SJSA1 (cell line): ENCODE data around the gene UPF2. TPM values are rescaled to one million over a fixed set of nuclear protein-coding genes. Genes with fewer than 3 reads are reported as not detected.

Source experiments
- DNase-seq, 2 experiments: peaks; one replicate each; pipeline ENCODE4 v3.0.0-alpha.2; 2015 to 2020; ENCODE audit warnings: low spot score in 2 of 2, low read depth in 1 of 2
- H3K27ac ChIP-seq: fragments of 250-450 bp; sonication (Bioruptor Pico); 2 replicates; pipeline ENCODE4 v1.5.1; 2020; ENCODE audit warnings: mild to moderate bottlenecking, moderate library complexity
- H3K27me3 ChIP-seq: fragments of 250-450 bp; sonication (Bioruptor Pico); replicated peaks from 2 replicates; pipeline ENCODE4 v1.5.1; 2020; ENCODE audit warnings: mild to moderate bottlenecking, moderate library complexity
- H3K36me3 ChIP-seq: fragments of 250-450 bp; sonication (Bioruptor Pico); 2 replicates; pipeline ENCODE4 v1.5.1; 2020; ENCODE audit warnings: mild to moderate bottlenecking
- H3K4me1 ChIP-seq: fragments of 250-450 bp; sonication (Bioruptor Pico); replicated peaks from 2 replicates; pipeline ENCODE4 v1.6.1; 2021; ENCODE audit warnings: mild to moderate bottlenecking
- H3K4me3 ChIP-seq: fragments of 250-450 bp; sonication (Bioruptor Pico); 2 replicates; pipeline ENCODE4 v1.5.1; 2020; ENCODE audit warnings: mild to moderate bottlenecking
- H3K9me3 ChIP-seq: fragments of 250-450 bp; sonication (Bioruptor Pico); replicated peaks from 2 replicates; pipeline ENCODE4 v1.5.1; 2020; ENCODE audit warnings: mild to moderate bottlenecking
- total RNA-seq: library from RNA; depleted of rRNA; stranded (reverse); fragments of >200 nt; shearing (Covaris generic); gene quantifications from 2 replicates; pipeline ENCODE4 v1.2.3, GENCODE V29; 2014

The UPF2 gene
- total RNA-seq, 1 experiment from 2014 or later = 18.6 TPM

- Histone ChIP-seq H3K27me3 (no peaks in the 10 kb centered on the region), H3K36me3 (peaks cover 60% of the 10 kb centered on the region), H3K9me3 (no peaks in the 10 kb centered on the region)
These were observed 80.4 kb downstream of the UPF2 start for GRCh38 chr10:11962176-11962575.

GRCh38 chr10:11961771-11962170 is 80.8 kb downstream of the UPF2 start:
- no peaks in the 10 kb centered on the region for H3K4me1 ChIP-seq
- H3K4me3 ChIP-seq = no peak overlapping the region
- no peak overlapping the region for H3K27ac ChIP-seq
- H3K27me3 ChIP-seq = no peaks in the 10 kb centered on the region
- no peaks in the 10 kb centered on the region for H3K9me3 ChIP-seq
- H3K36me3 ChIP-seq = peaks cover 59% of the 10 kb centered on the region
- DNase-seq = no peak

More at GRCh38 chr10:11962176-11962575, 80.4 kb downstream of the UPF2 start:
- no peak overlapping the region for H3K4me3 ChIP-seq
- no peaks in the 10 kb centered on the region for H3K4me1 ChIP-seq
- no peak for DNase-seq
- no peak overlapping the region for H3K27ac ChIP-seq

GRCh38 chr10:11959966-11960365 is 82.6 kb downstream of the UPF2 start:
- no peak overlapping the region for H3K27ac ChIP-seq
- H3K27me3 ChIP-seq = no peaks in the 10 kb centered on the region
- H3K36me3 ChIP-seq = peaks cover 58% of the 10 kb centered on the region
- H3K4me3 ChIP-seq = no peak overlapping the region
- H3K4me1 ChIP-seq = no peaks in the 10 kb centered on the region
- no peak for DNase-seq
- no peaks in the 10 kb centered on the region for H3K9me3 ChIP-seq

- Histone ChIP-seq H3K9me3 (no peaks in the 10 kb centered on the region), H3K4me3 (no peak overlapping the region), H3K4me1 (no peaks in the 10 kb centered on the region), H3K27ac (no peak overlapping the region), H3K27me3 (no peaks in the 10 kb centered on the region), H3K36me3 (peaks cover 52% of the 10 kb centered on the region)
- DNase-seq = no peak
These were observed 83.7 kb downstream of the UPF2 start for GRCh38 chr10:11958956-11959355.

DNA sequence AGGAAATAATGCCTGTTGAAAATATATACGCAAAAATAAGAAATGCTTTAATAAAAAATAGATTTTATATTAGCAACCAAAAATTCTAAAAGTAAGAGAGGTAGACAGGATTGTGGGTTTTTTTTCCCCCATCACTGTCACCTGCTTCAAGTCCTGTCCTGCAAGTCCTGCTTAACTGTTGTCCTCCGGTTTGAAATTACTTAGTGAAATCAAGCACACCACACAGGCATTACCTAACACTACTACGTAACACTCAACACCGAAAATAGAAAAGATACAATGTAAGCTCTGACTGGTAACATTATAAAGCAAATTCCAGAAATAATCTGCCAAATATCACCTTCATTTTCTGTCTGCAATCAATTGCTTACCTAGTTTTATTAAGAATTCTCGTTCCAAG is 90.9 kb downstream of the UPF2 start:
- no peaks in the 10 kb centered on the region for H3K27me3 ChIP-seq
- no peaks in the 10 kb centered on the region for H3K9me3 ChIP-seq
- no peak overlapping the region for H3K4me3 ChIP-seq
- peaks cover 17% of the 10 kb centered on the region for H3K36me3 ChIP-seq
- no peak for DNase-seq
- no peak overlapping the region for H3K27ac ChIP-seq
- H3K4me1 ChIP-seq = no peaks in the 10 kb centered on the region

DNA sequence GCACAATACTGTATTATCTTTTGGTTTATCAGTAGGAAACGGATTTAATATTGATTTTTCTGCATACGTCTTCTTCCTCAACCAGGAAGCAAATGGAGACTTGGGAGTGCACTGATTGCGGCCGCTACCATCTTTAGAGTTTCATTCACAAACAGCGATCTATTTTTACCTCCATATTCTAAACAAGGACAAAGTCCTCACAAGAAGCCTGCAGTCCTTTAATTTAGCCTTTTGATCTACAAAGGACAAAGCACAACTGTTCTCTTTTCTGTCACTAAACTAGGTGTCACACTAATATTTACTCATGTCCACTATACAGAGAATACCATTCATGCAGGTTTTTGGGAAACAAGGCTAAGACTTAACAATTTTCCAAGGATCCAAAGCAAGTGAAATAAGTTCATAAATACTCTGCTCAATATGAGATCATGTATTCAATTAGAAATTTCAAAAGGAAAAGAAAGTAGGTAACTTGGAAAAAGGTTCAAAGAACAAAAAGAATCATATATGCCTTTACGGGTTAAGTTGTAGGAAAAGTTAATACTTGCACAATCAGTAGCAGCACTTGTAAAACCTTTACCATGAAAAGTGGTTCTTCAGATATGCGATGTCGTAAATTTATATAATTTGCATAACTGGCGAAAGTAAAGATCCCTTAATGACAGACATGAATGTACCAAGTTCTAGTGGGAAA is 92.1 kb downstream of the UPF2 start:
- Histone ChIP-seq H3K27me3 (no peaks in the 10 kb centered on the region), H3K27ac (no peak overlapping the region), H3K9me3 (no peaks in the 10 kb centered on the region), H3K4me1 (no peaks in the 10 kb centered on the region), H3K4me3 (no peak overlapping the region), H3K36me3 (peaks cover 13% of the 10 kb centered on the region)
- DNase-seq = no peak

DNA sequence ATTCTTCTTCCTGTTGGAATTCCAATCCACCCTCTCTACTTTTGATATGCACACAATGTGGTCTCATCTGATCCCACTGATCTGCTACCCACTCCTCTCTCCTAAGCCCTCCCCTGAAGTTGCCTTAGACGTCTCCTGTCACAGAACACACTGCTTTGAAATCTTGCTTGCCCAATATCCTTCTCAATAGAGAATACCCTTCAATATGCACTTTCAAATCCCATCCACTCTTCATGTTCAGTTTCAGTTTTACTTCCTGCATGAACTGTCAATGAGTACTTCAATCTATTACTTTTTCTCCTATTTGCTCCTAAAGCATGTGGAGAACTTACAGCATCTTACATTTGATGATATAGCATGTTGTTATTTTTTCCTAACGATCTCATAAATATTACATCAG is 93.5 kb downstream of the UPF2 start:
- no peak overlapping the region for H3K4me3 ChIP-seq
- DNase-seq = no peak

GRCh38 chr10:11946652-11947051 is 96.0 kb downstream of the UPF2 start:
- Histone ChIP-seq H3K4me3 (no peak overlapping the region), H3K27me3 (no peaks in the 10 kb centered on the region), H3K27ac (no peak overlapping the region), H3K9me3 (no peaks in the 10 kb centered on the region), H3K4me1 (no peaks in the 10 kb centered on the region), H3K36me3 (peaks cover 13% of the 10 kb centered on the region)
- DNase-seq = no peak

More for the DNA sequence above, 93.5 kb downstream of the UPF2 start:
- H3K36me3 ChIP-seq = peaks cover 8% of the 10 kb centered on the region; the same call in 1 of the 2 replicates
- H3K27ac ChIP-seq = no peak overlapping the region
- H3K27me3 ChIP-seq = no peaks in the 10 kb centered on the region
- no peaks in the 10 kb centered on the region for H3K4me1 ChIP-seq
- H3K9me3 ChIP-seq = no peaks in the 10 kb centered on the region

GRCh38 chr10:11936389-11937152 is 106.0 kb downstream of the UPF2 start:
- DNase-seq = no peak
- Histone ChIP-seq H3K4me1 (no peaks in the 10 kb centered on the region), H3K36me3 (peaks cover 19% of the 10 kb centered on the region), H3K27me3 (no peaks in the 10 kb centered on the region), H3K27ac (no peak overlapping the region), H3K4me3 (no peak overlapping the region), H3K9me3 (no peaks in the 10 kb centered on the region)

GRCh38 chr10:11934262-11934661 is 108.3 kb downstream of the UPF2 start:
- Histone ChIP-seq H3K4me1 (no peaks in the 10 kb centered on the region), H3K36me3 (peaks cover 37% of the 10 kb centered on the region), H3K27ac (no peak overlapping the region), H3K27me3 (no peaks in the 10 kb centered on the region), H3K4me3 (no peak overlapping the region), H3K9me3 (no peaks in the 10 kb centered on the region)
- DNase-seq = no peak

DNA sequence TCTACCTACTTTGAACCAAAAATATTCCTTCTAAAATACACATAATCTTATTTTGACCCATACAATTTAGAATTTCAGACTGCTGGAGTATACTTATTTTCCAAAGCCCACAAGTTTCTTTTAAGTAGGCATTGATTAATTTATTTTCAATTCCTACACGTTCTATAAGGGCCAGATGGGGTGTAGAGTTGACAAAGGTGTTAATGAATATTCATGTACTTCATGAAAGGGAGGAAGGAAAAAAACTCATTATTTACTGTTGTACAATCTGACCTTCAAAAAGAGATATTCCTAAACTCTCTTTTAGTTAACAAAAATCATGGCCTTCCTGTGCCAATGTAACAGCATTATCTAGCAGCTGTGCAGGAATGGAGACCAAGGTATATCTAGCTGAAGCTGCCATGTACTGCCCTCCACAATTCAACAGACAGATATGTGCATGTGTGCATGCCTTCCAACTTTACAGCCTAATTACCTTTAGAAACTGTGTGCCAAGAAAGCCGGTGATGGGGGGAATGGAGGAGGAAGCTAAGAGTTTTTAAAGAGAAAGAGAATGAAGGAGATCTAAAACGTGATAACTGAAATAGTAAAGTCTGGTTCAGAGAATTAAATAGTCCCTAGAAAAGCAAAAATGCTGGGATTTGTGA is 108.9 kb downstream of the UPF2 start:
- no peaks in the 10 kb centered on the region for H3K4me1 ChIP-seq
- no peak for DNase-seq
- H3K27me3 ChIP-seq = no peaks in the 10 kb centered on the region
- no peak overlapping the region for H3K4me3 ChIP-seq
- no peaks in the 10 kb centered on the region for H3K9me3 ChIP-seq
- peaks cover 38% of the 10 kb centered on the region for H3K36me3 ChIP-seq
- no peak overlapping the region for H3K27ac ChIP-seq

DNA sequence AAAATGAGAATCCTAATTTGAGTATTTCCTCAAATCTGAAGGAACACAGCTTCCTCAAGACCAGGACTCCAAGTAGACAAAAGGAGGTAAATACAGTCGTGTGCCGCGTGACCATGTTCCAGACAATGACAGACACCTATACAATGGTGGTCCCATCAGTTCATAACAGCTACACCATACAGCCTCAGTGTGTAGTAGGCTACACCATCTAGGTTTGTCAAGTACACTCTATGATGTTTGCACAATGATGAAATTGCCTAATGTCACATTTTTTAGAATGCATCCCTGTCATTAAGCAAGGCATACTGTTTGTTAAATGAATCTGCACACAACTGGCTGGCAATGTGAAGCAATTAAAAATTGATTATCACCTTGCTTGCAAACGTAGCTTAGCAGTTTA is 111.6 kb downstream of the UPF2 start:
- Histone ChIP-seq H3K27me3 (no peaks in the 10 kb centered on the region), H3K27ac (no peak overlapping the region), H3K4me3 (no peak overlapping the region), H3K4me1 (no peaks in the 10 kb centered on the region), H3K9me3 (no peaks in the 10 kb centered on the region), H3K36me3 (peaks cover 58% of the 10 kb centered on the region)
- DNase-seq = no peak

DNA sequence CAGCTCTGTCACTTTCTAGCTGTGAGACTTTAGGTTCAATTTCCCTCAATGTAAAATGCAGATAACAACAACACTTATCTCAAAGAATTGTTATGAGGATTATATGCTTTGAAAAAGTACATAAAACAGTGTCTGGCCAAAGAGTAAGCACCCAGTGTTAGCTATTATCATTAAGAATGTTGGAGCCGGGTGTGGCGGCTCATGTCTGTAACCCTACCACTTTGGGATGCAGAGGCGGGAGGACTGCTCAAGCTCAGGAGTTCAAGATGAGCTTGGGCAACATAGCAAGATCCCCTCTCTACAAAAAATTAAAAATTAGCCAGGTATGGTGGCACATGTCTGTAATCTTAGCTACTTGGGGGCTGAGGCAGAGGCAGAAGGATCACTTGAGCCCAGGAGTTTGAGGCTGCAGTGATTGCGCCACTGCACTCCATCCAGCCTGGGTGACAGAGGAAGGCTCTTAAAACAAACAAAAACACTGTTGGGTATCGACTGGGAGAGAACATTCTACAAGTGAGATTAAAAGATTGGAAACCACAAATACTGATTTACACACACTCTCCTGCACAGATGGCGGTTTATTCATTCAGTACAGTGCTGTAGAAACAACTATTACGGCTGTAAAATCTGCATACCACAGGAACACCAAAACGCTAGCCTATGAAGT is 112.2 kb downstream of the UPF2 start:
- peaks cover 57% of the 10 kb centered on the region for H3K36me3 ChIP-seq
- no peaks in the 10 kb centered on the region for H3K4me1 ChIP-seq
- DNase-seq = no peak
- H3K27me3 ChIP-seq = no peaks in the 10 kb centered on the region
- no peaks in the 10 kb centered on the region for H3K9me3 ChIP-seq
- no peak overlapping the region for H3K27ac ChIP-seq
- H3K4me3 ChIP-seq = no peak overlapping the region

DNA sequence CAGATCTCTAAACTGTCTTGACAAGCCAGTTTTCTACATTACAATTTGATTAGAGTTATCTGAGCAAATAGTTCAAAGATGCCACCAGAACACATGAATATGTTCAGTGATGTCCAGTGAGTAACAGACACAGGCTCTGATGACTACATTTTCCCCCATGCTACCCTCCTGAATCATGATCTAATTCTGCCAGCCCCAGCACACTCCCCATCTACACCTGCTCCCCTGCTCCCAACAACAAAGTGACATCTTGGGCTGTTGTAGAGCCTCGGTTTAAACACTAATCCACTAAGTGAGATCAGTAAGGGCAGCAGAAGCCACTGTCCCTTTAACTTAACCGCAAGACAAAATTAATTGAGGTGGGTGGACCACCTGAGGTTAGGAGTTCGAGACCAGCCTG is 114.9 kb downstream of the UPF2 start:
- H3K4me3 ChIP-seq = no peak overlapping the region
- no peaks in the 10 kb centered on the region for H3K27me3 ChIP-seq
- peaks cover 54% of the 10 kb centered on the region for H3K36me3 ChIP-seq
- no peaks in the 10 kb centered on the region for H3K4me1 ChIP-seq
- no peak for DNase-seq
- no peaks in the 10 kb centered on the region for H3K9me3 ChIP-seq
- no peak overlapping the region for H3K27ac ChIP-seq
